ENCODE data around the gene GRIA1. TPM values are rescaled to one million over a fixed set of nuclear protein-coding genes. Genes with fewer than 3 reads are reported as not detected.

The GRIA1 gene
- not detected for total RNA-seq

DNA sequence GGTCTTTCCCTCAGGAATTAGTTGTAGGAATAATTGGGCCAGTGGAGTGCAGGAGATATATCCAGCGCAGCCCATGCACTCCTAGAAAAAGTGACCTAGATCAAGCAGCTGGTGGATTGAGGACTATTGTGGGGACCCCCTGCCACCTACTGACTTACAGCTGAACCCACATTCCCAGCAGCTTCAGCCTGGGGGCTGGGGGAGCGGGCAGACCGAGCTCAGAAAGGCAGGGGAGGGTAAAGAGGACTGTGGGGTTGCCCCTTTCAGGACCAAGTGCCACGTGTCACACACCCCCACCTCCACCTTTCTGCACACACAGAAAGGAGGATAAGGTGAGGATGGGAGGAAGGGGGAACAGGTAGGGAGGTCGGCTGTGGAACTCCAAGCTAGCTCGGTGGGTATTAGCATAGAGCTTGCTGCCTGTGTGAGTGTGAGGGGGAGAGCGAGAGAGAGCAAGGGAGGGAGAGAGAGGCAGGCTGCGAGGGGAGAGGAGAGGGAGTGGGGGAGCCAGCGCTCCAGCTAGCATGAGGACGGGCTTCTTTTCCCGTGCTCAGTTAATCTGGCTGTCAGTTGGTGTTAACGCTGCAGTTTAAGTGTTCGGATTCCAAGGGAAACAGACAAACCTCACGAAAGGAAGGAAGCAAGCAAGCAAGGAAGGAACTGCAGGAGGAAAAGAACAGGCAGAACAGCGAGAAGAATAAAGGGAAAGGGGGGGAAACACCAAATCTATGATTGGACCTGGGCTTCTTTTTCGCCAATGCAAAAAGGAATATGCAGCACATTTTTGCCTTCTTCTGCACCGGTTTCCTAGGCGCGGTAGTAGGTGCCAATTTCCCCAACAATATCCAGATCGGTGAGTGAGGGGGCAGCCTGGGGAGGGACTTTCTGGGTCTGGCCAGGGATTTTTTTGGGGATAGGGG lies at the start of gene GRIA1:
Gene GRIA1 (plus strand): TSS at position 553 of the 920 bp plus-strand sequence.

Small RNA genes within 50 kb of the gene (small RNA-seq; reads per million reads assigned to genes)
- gene RN7SL177P: 0 to 0.04 reads per million in 2 donors
